A673 (cell line): ENCODE data around the gene FAM131B. TPM values are rescaled to one million over a fixed set of nuclear protein-coding genes. Genes with fewer than 3 reads are reported as not detected.

Experiments used
- BruUV-seq: library from RNA; stranded (reverse); fragments of 400-500 nt; replicated peaks from 2 replicates; lab custom pipeline; 2021; lab: Mats Ljungman, UMichigan
- CTCF ChIA-PET: fragments of 300-600 bp; sonication (Branson Sonifier 250); formaldehyde crosslinking; loops from one replicate; lab custom pipeline; 2022; ENCODE audit warnings: antibody characterized with exemption; lab: Charles Lee
- POLR2A ChIA-PET: fragments of 300-600 bp; sonication (Branson Sonifier 250); formaldehyde crosslinking; loops from one replicate; lab custom pipeline; 2022; ENCODE audit warnings: antibody characterized with exemption; ENCODE audit not compliant: low non-redundant PET; lab: Charles Lee
- DNase-seq: peaks from one replicate; pipeline ENCODE4 v3.0.0-alpha.2; 2015; ENCODE audit warnings: low spot score
- H3K27ac ChIP-seq: fragments of 200-600 bp; sonication (generic); 2 replicates; pipeline ENCODE4 v1.5.1; 2016; ENCODE audit warnings: mixed run types, low read depth, mild to moderate bottlenecking, mixed read lengths, antibody characterized with exemption, low read length; ENCODE audit not compliant: poor library complexity, severe bottlenecking
- H3K27me3 ChIP-seq: fragments of 200-600 bp; sonication (generic); replicated peaks from 2 replicates; pipeline ENCODE4 v1.6.1; 2017; ENCODE audit warnings: mixed run types, low read depth, mild to moderate bottlenecking, mixed read lengths, antibody characterized with exemption, low read length; ENCODE audit not compliant: insufficient read depth, poor library complexity
- H3K36me3 ChIP-seq: fragments of 200-600 bp; sonication (generic); 2 replicates; pipeline ENCODE4 v1.6.1; 2016; ENCODE audit warnings: mixed run types, mild to moderate bottlenecking, mixed read lengths, antibody characterized with exemption, low read length; ENCODE audit not compliant: insufficient read depth, poor library complexity, severe bottlenecking
- H3K4me1 ChIP-seq: fragments of 200-600 bp; sonication (generic); 2 replicates; pipeline ENCODE4 v1.6.1; 2017; ENCODE audit warnings: mixed run types, mild to moderate bottlenecking, mixed read lengths, antibody characterized with exemption, low read length; ENCODE audit not compliant: insufficient read depth, poor library complexity, severe bottlenecking
- H3K4me3 ChIP-seq: fragments of 200-600 bp; sonication (generic); 2 replicates; pipeline ENCODE4 v1.5.1; 2016; ENCODE audit warnings: low read depth, mixed run types, mild to moderate bottlenecking, mixed read lengths, low read length; ENCODE audit not compliant: poor library complexity, severe bottlenecking
- H3K9me3 ChIP-seq: fragments of 200-600 bp; sonication (generic); 2 replicates; pipeline ENCODE4 v1.6.1; 2016; ENCODE audit warnings: mixed run types, low read depth, mild to moderate bottlenecking, mixed read lengths, antibody characterized with exemption, low read length; ENCODE audit not compliant: poor library complexity, severe bottlenecking
- CTCF ChIP-seq: fragments of 300-800, 200-600 bp; sonication (generic); conservative IDR thresholded peaks from 2 replicates; pipeline ENCODE4 v1.5.1; 2017; ENCODE audit warnings: low read depth, mild to moderate bottlenecking, antibody characterized with exemption, low read length, moderate library complexity, mixed read lengths
- EZH2 ChIP-seq: fragments of 200-600 bp; sonication (generic); IDR thresholded peaks from 2 replicates; pipeline ENCODE4 v1.6.1; 2017; ENCODE audit warnings: borderline replicate concordance, low read depth, mild to moderate bottlenecking, mixed read lengths, antibody characterized with exemption, low read length; ENCODE audit not compliant: poor library complexity, severe bottlenecking
- intact Hi-C: fragments of 100-400 bp; cut with micrococcal nuclease; formaldehyde crosslinking; loops from one replicate; pipeline ENCODE4 v1.10.0; 2022; ENCODE audit not compliant: unreplicated experiment
- total RNA-seq: library from RNA; stranded (reverse); gene quantifications from 2 replicates; pipeline ENCODE4 v1.2.3, GENCODE V29; 2021

The FAM131B gene
- total RNA-seq, 1 experiment from 2014 or later, result 1.9 TPM

DNA sequence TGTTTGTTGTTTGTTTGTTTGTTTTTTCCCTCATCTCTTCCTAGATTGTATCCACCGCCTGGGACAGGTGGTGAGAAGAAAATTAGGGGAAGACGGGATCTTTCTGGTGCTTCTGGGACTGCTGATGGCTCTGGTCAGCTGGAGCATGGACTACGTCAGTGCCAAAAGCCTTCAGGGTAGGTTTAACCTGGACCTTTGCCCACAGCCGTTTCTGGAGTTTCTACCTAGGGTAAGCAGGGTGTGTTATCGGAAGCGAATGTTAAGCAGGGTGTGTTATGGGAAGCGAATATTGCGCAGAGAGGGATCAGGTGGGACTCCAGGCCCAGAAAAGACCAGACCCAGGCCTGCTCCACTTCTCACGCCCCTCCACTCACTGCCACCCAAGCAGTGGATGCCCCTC lies 41.9 kb downstream of the FAM131B start:
- no peak for DNase-seq
- no peak overlapping the region for H3K4me3 ChIP-seq
- no peaks in the 10 kb centered on the region for H3K9me3 ChIP-seq
- intact Hi-C loops, result loop anchor here (2.0 kb wide), 1 partner anchor 22 kb away; no protein-coding TSS in a partner anchor
- H3K27me3 ChIP-seq, result no peaks in the 10 kb centered on the region
- H3K36me3 ChIP-seq, result no peaks in the 10 kb centered on the region
- ChIA-PET CTCF (no interaction called here), POLR2A (no interaction called here)
- TF ChIP-seq EZH2, result no peak
- no peak for TF ChIP-seq CTCF
- H3K4me1 ChIP-seq, result no peaks in the 10 kb centered on the region
- H3K27ac ChIP-seq, result no peak overlapping the region
- no TSS peak for BruUV-seq

DNA sequence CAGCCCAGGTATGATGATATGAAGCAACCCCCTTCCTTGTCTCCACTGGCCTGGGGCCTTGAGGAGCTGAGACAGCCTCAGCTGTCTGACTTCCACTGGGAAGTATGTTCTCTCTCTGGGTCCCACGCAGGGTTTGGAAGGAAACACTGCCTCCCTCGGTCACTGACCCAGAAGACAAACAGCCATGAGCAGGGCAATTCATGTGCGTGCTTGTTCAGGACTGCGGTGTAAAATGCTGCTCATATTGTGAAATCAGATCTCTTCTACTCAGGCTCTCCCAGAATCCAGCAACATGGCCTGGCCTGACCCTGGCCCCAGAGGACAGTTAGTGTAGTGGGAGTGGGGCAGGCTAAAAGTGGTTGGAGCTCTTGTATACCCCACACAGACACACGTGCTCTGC lies 43.9 kb downstream of the FAM131B start:
- no peak for TF ChIP-seq CTCF
- TF ChIP-seq EZH2, result no peak
- Histone ChIP-seq H3K27ac (no peak overlapping the region), H3K27me3 (no peaks in the 10 kb centered on the region), H3K4me3 (no peak overlapping the region), H3K4me1 (no peaks in the 10 kb centered on the region), H3K36me3 (no peaks in the 10 kb centered on the region), H3K9me3 (no peaks in the 10 kb centered on the region)
- no peak for DNase-seq
- BruUV-seq, result no TSS peak
- ChIA-PET POLR2A (no interaction called here), CTCF (no interaction called here)
- intact Hi-C loops, result no loop called here

DNA sequence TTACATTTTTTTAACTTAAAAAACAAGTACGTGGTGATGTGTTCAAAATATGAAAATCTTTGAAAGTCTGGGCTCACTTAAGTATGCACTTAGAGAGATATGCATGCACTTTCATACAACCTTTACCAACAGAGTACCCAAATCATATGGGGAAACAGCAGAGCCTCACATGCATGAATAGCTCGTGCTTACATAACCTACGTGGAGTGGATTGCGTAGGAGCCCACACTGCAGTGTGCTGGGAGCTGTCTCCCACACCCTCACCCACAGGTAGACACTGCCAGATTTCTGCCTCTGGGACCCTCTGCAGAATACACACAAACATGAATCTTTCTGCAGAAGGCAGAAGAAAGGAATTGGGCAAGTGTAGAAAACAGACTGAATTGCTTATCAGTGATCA lies 46.0 kb downstream of the FAM131B start:
- Histone ChIP-seq H3K36me3 (no peaks in the 10 kb centered on the region), H3K27ac (no peak overlapping the region), H3K4me1 (no peaks in the 10 kb centered on the region), H3K27me3 (no peaks in the 10 kb centered on the region), H3K4me3 (no peak overlapping the region), H3K9me3 (no peaks in the 10 kb centered on the region)
- CTCF ChIA-PET, result no interaction called here
- POLR2A ChIA-PET, result no interaction called here
- DNase-seq, result no peak
- TF ChIP-seq CTCF (no peak), EZH2 (no peak)
- intact Hi-C loops, result no loop called here
- BruUV-seq, result no TSS peak
